ENCODE results near the gene FALEC.
A peak's percentile ranks its signal among the peaks of the same experiment; 100 is the strongest.

Gene FALEC

DNA sequence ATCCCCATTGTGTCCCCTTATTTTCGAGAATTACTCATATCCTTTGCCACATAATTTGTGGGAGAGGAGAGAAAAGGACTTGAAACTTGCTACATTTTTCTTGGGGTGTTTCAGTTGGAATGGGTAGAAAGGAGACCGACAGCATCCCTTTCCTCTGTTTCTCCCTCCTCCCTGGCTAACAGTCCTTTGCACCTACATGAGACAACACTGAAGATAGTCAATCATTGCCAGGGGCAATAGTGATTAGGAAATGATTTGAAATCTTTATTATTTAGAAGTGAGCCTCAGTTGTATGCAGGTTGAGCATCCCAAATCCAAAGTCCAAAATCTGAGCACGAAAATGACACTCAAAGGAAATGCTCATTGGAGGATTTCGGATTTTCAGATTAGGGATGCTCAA is 36.2 kb upstream of the FALEC start:
- Histone ChIP-seq H3K27ac (ENCODE audit: low read length) (no peak overlapping the region), H3K27me3 (ENCODE audit: insufficient read depth, low read length, poor library complexity) (no peaks in the 10 kb centered on the region), H4K20me1 (ENCODE audit: insufficient read depth, low read length) (0 out of 2 replicates have a peak, but pooled peaks cover 5% of the 10 kb centered on the region), H2AFZ (ENCODE audit: low read depth, low read length) (no peak overlapping the region), H3K4me2 (ENCODE audit: insufficient read depth, low read length) (no peak overlapping the region), H3K4me1 (ENCODE audit: insufficient read depth, low read length) (no peaks in the 10 kb centered on the region), H3K9ac (ENCODE audit: low read depth, low read length) (no peak overlapping the region), H3K36me3 (ENCODE audit: insufficient read depth, low read length) (no peaks in the 10 kb centered on the region), H3K9me3 (ENCODE audit: insufficient read depth, low read length, severe bottlenecking) (no peaks in the 10 kb centered on the region), H3K4me3 (ENCODE audit: low read depth in 1 of 2, low read length in 2 of 2) (no peak overlapping the region), H3K79me2 (ENCODE audit: insufficient read depth, low read length) (no peaks in the 10 kb centered on the region)
- TF ChIP-seq EZH2 (IDR thresholded peaks at IDR 0.05; ENCODE audit: borderline replicate concordance, low read depth, low read length, severe bottlenecking) (no peak), CTCF (IDR thresholded peaks at IDR 0.05; ENCODE audit: borderline replicate concordance, extremely low read depth, low read length, poor library complexity, severe bottlenecking) (no peak)
- ATAC-seq (ENCODE audit: insufficient read depth, low read depth) (no peak), DNase-seq (no peak)

DNA sequence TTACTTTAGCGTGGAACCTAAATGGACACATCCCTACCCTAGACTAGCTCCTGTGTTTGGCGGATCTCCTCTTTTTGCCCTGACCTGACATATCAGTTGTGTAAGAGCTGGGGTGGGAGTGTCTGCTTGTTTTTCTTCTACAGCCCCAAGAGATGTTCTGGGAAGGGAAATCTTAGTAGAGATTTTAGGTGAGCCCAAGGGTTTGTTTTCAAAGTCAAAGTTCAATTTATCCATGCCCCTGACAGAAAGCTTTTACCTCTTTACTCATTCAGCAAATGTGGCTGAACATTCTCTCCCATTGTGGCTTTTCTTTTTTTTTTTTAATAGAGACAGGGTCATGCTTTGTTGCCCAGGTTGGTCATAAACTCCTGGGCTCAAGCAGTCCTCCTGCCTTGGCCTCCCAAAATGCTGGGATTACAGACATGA is 35.6 kb upstream of the FALEC start:
- no peak for DNase-seq
- H3K36me3 ChIP-seq (ENCODE audit: insufficient read depth, low read length) = no peaks in the 10 kb centered on the region
- no peak overlapping the region for H3K27ac ChIP-seq (ENCODE audit: low read length)
- H3K4me3 ChIP-seq (ENCODE audit: low read depth in 1 of 2, low read length in 2 of 2) = no peak overlapping the region
- no peaks in the 10 kb centered on the region for H3K79me2 ChIP-seq (ENCODE audit: insufficient read depth, low read length)
- no peaks in the 10 kb centered on the region for H3K4me1 ChIP-seq (ENCODE audit: insufficient read depth, low read length)
- H3K27me3 ChIP-seq (ENCODE audit: insufficient read depth, low read length, poor library complexity) = no peaks in the 10 kb centered on the region
- no peak overlapping the region for H3K4me2 ChIP-seq (ENCODE audit: insufficient read depth, low read length)
- H2AFZ ChIP-seq (ENCODE audit: low read depth, low read length) = no peak overlapping the region
- TF ChIP-seq CTCF (IDR thresholded peaks at IDR 0.05; ENCODE audit: borderline replicate concordance, extremely low read depth, low read length, poor library complexity, severe bottlenecking) (no peak), EZH2 (IDR thresholded peaks at IDR 0.05; ENCODE audit: borderline replicate concordance, low read depth, low read length, severe bottlenecking) (no peak)
- ATAC-seq (ENCODE audit: insufficient read depth, low read depth) = no peak
- H3K9me3 ChIP-seq (ENCODE audit: insufficient read depth, low read length, severe bottlenecking) = no peaks in the 10 kb centered on the region
- H3K9ac ChIP-seq (ENCODE audit: low read depth, low read length) = no peak overlapping the region
- 0 out of 2 replicates have a peak, but pooled peaks cover 5% of the 10 kb centered on the region for H4K20me1 ChIP-seq (ENCODE audit: insufficient read depth, low read length)

DNA sequence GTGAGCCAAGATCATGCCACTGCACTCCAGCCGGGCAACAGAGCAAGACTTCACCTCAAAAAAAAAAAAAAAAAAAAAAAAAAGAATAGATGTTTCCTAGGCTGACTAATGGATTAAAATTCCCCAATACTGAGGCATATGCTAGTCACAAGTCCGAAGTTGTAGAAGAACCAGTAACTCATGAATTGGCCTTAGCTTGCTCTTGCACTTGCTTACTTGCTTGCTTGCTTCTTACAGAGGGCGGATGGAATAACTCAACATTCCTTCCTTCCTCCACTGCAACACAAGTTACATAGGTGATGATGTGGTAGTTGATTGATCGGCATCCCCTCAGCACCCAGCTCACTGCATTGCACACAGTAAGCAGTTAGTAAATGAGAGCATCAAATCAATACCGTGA is 31.1 kb upstream of the FALEC start:
- Histone ChIP-seq H4K20me1 (ENCODE audit: insufficient read depth, low read length) (no peaks in the 10 kb centered on the region), H3K79me2 (ENCODE audit: insufficient read depth, low read length) (peaks cover 16% of the 10 kb centered on the region), H3K4me2 (ENCODE audit: insufficient read depth, low read length) (no peak overlapping the region), H3K27ac (ENCODE audit: low read length) (no peak overlapping the region), H3K27me3 (ENCODE audit: insufficient read depth, low read length, poor library complexity) (no peaks in the 10 kb centered on the region), H3K9ac (ENCODE audit: low read depth, low read length) (no peak overlapping the region), H3K4me3 (ENCODE audit: low read depth in 1 of 2, low read length in 2 of 2) (no peak overlapping the region), H3K36me3 (ENCODE audit: insufficient read depth, low read length) (peaks cover 8% of the 10 kb centered on the region), H3K4me1 (ENCODE audit: insufficient read depth, low read length) (peaks cover 15% of the 10 kb centered on the region), H2AFZ (ENCODE audit: low read depth, low read length) (no peak overlapping the region; the same call in 1 of the 2 replicates), H3K9me3 (ENCODE audit: insufficient read depth, low read length, severe bottlenecking) (no peaks in the 10 kb centered on the region)
- DNase-seq (no peak), ATAC-seq (ENCODE audit: insufficient read depth, low read depth) (no peak)
- TF ChIP-seq EZH2 (IDR thresholded peaks at IDR 0.05; ENCODE audit: borderline replicate concordance, low read depth, low read length, severe bottlenecking) = no peak
- TF ChIP-seq CTCF (IDR thresholded peaks at IDR 0.05; ENCODE audit: borderline replicate concordance, extremely low read depth, low read length, poor library complexity, severe bottlenecking) = no peak

- Histone ChIP-seq H3K27me3 (ENCODE audit: insufficient read depth, low read length, poor library complexity) (no peaks in the 10 kb centered on the region), H3K4me1 (ENCODE audit: insufficient read depth, low read length) (peaks cover 15% of the 10 kb centered on the region), H3K4me2 (ENCODE audit: insufficient read depth, low read length) (no peak overlapping the region), H3K36me3 (ENCODE audit: insufficient read depth, low read length) (peaks cover 9% of the 10 kb centered on the region), H3K9ac (ENCODE audit: low read depth, low read length) (no peak overlapping the region), H4K20me1 (ENCODE audit: insufficient read depth, low read length) (no peaks in the 10 kb centered on the region), H2AFZ (ENCODE audit: low read depth, low read length) (peak overlapping the region; percentile 16; the same call in 1 of the 2 replicates), H3K27ac (ENCODE audit: low read length) (no peak overlapping the region), H3K9me3 (ENCODE audit: insufficient read depth, low read length, severe bottlenecking) (no peaks in the 10 kb centered on the region), H3K4me3 (ENCODE audit: low read depth in 1 of 2, low read length in 2 of 2) (no peak overlapping the region), H3K79me2 (ENCODE audit: insufficient read depth, low read length) (peaks cover 16% of the 10 kb centered on the region)
- DNase-seq (no peak), ATAC-seq (ENCODE audit: insufficient read depth, low read depth) (no peak)
- no peak for TF ChIP-seq EZH2 (IDR thresholded peaks at IDR 0.05; ENCODE audit: borderline replicate concordance, low read depth, low read length, severe bottlenecking)
- TF ChIP-seq CTCF (IDR thresholded peaks at IDR 0.05; ENCODE audit: borderline replicate concordance, extremely low read depth, low read length, poor library complexity, severe bottlenecking) = no peak
Observed at GRCh38 chr1:150484861-150485260, 30.7 kb upstream of the FALEC start.

Data from DND-41 (cell line).